Tibial nerve (tissue), 4 donors: ENCODE results near the gene CPXM2.

Source experiments
- CTCF ChIP-seq, 5 experiments: fragments of 200-600 bp in 3 of 5; fragments of 450-650 bp in 2 of 5; sonication (generic) in 3 of 5; IDR thresholded peaks; one replicate each; pipeline ENCODE4 v1.5.1; 2016 to 2019; ENCODE audit warnings: antibody characterized with exemption in 5 of 5, mild to moderate bottlenecking in 3 of 5, moderate library complexity in 2 of 5
- EP300 ChIP-seq, 2 donors: sonication (generic); formaldehyde crosslinking; IDR thresholded peaks; one replicate each; pipeline ENCODE4 v1.6.1; 2017; ENCODE audit warnings: antibody characterized with exemption in 2 of 2, mild to moderate bottlenecking in 1 of 2

GRCh38 chr10:123906296-123906695 lies 14.7 kb upstream of the CPXM2 start:
- no peak for TF ChIP-seq CTCF (IDR thresholded peaks at IDR 0.05)
- TF ChIP-seq EP300 (IDR thresholded peaks at IDR 0.05) = no peak
